GM10248 (cell line): ENCODE data around the gene NEFH.
"Not testable (repeated sequence)": the region's sequence is repeated elsewhere in the genome, so short reads cannot be mapped to it uniquely, and the experiment has no call there.

Experiments used
- CTCF ChIA-PET: fragments of 300-600 bp; sonication (Branson Sonifier 250); formaldehyde crosslinking; extraction: SDS; loops from one replicate; lab custom pipeline; 2021; ENCODE audit warnings: antibody characterized with exemption; lab: Yijun Ruan, JAX
- POLR2A ChIA-PET: fragments of 350-650 bp; sonication (Branson Sonifier 250); formaldehyde crosslinking; extraction: SDS; loops from one replicate; lab custom pipeline; 2020; ENCODE audit warnings: antibody characterized with exemption; lab: Yijun Ruan, JAX
- DNase-seq: peaks from one replicate; pipeline ENCODE4 v3.0.0; 2012; ENCODE audit errors: extremely low spot score
- TF ChIP-seq, protein P1 (sequence below): IDR thresholded peaks from 2 replicates; pipeline ENCODE4 v1.5.1; 2012; ENCODE audit warnings: mild to moderate bottlenecking, low read depth; ENCODE audit errors: extremely low read depth, missing control alignments, control extremely low read depth

The NEFH gene

DNA sequence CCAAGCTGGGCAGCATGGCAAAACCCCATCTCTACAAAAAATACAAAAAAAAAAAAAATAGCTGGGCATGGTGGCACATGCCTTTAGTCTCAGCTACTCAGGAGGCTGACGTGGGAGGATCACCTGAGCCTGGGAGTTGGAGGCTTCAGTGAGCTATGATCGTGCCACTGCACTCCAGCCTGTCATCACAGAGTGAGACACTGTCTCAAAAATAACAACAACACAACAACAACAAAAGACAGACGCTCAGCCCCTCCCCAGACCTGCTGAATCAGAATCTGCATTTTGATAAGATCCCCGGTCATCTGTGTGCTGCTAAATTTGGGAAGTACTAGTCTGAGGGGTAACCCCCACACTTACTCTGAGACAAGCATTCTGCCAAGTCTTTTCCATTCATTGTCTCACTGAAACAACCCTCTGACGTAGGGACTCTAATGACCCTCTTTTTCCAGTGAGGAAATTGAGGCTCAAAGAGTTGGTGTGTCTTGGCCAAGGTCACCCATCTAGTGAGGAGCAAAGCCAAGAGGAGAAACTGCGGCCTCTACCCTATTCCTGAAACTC is 7.5 kb downstream of the NEFH start:
- ChIA-PET CTCF (interaction anchor here (1.0 to 1.6 kb wide), 3 partner anchors 10 to 14 kb away, joined by 3 to 4 read pairs (median 4); no protein-coding TSS in a partner anchor), POLR2A (interaction anchor here (0.6 kb wide), 1 partner anchor 1015 kb away, joined by 3 read pairs; no protein-coding TSS in a partner anchor)
- no peak for DNase-seq
- TF ChIP-seq, protein P1, sequence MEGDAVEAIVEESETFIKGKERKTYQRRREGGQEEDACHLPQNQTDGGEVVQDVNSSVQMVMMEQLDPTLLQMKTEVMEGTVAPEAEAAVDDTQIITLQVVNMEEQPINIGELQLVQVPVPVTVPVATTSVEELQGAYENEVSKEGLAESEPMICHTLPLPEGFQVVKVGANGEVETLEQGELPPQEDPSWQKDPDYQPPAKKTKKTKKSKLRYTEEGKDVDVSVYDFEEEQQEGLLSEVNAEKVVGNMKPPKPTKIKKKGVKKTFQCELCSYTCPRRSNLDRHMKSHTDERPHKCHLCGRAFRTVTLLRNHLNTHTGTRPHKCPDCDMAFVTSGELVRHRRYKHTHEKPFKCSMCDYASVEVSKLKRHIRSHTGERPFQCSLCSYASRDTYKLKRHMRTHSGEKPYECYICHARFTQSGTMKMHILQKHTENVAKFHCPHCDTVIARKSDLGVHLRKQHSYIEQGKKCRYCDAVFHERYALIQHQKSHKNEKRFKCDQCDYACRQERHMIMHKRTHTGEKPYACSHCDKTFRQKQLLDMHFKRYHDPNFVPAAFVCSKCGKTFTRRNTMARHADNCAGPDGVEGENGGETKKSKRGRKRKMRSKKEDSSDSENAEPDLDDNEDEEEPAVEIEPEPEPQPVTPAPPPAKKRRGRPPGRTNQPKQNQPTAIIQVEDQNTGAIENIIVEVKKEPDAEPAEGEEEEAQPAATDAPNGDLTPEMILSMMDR = no peak

DNA sequence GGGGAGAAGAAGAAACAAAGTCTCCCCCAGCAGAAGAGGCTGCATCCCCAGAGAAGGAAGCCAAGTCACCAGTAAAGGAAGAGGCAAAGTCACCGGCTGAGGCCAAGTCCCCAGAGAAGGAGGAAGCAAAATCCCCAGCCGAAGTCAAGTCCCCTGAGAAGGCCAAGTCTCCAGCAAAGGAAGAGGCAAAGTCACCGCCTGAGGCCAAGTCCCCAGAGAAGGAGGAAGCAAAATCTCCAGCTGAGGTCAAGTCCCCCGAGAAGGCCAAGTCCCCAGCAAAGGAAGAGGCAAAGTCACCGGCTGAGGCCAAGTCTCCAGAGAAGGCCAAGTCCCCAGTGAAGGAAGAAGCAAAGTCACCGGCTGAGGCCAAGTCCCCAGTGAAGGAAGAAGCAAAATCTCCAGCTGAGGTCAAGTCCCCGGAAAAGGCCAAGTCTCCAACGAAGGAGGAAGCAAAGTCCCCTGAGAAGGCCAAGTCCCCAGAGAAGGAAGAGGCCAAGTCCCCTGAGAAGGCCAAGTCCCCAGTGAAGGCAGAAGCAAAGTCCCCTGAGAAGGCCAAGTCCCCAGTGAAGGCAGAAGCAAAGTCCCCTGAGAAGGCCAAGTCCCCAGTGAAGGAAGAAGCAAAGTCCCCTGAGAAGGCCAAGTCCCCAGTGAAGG is 9.2 kb downstream of the NEFH start:
- CTCF ChIA-PET, POLR2A ChIA-PET, DNase-seq: not testable (repeated sequence)

DNA sequence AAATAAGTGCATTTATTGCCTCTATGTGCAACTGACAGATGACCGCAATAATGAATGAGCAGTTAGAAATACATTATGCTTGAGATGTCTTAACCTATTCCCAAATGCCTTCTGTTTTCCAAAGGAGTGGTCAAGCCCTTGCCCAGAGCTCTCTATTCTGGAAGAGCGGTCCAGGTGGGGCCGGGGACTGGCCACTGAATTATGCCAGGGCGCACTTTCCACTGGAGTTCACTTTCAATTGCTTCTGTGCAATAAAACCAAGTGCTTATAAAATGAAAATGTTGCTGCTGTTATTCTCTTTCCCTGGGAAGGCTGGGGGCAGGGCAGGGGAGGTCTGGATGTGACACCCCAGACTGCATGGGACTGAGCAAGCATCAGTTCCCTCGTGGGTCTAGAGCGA is 11.0 kb downstream of the NEFH start:
- ChIA-PET POLR2A (no interaction called here), CTCF (no interaction called here)
- DNase-seq = no peak
- TF ChIP-seq, protein P1 = no peak

DNA sequence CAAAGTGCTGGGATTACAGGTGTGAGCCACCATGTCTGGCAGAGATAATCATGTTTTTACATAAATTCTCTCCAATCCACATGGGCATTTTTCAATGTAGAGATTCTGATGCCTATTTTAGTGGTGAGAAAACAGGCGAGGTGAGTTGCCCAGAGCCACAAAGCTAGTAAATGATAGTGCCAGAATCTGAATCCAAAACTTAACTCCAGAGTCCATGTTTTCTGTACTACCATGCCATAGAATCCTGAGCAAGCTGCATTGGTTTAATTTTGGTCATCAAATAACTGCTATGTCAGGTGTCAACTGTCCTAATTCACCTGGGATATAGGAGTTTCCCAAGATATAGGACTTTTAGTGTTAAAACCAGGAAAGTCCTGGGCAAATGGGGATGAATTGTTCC is 13.6 kb downstream of the NEFH start:
- POLR2A ChIA-PET = no interaction called here
- CTCF ChIA-PET = no interaction called here
- DNase-seq = no peak
- TF ChIP-seq, protein P1 = no peak

DNA sequence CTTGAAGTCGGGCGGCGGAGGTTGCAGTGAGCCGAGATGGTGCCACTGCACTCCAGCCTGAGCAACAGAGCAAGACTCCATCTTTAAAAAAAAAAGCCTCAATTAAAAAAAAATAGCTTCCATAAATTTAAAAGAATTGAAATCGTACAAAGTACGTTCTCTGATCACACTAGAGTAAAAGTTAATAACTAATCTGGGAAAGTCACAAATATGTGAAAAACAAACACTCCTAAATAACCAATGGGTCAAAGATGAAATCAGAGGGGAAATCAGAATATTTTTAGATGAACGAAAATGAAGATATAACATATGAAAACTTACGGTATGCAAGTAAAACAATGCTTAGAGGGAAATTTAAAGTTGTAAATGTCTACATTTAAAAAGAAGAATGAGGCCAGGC is 19.8 kb downstream of the NEFH start:
- POLR2A ChIA-PET = no interaction called here
- DNase-seq = no peak

DNA sequence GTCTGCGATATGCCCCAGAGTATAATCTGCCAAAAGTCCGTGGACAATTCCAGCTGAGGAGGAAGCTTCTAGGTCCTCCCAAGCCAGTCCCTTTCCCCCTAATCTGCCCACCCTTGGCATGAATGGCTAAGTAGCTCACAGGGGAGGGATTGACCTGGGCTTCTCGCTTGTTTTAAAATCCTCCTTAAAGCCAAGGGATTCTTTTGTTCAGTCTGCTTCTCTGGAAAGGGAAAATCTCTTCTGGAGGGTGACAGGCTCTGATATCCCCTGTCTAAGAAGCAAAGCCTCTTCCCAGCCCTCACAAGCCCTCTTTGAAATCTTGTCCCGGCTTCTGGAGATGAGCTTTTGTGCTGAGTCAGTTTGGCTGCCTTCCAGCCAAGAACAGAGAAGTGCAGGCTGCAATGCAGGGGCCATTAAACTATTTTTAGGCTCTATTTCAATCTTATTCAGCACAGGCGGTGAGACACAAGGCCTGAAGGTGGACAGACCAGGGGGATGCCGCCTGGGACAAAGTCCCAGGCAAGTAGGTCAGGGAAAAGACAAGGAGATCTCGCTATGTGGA is 23.9 kb downstream of the NEFH start:
- TF ChIP-seq, protein P1 = no peak
- ChIA-PET CTCF (no interaction called here), POLR2A (no interaction called here)
- DNase-seq = no peak

More for the DNA sequence above, 19.8 kb downstream of the NEFH start:
- TF ChIP-seq, protein P1 = no peak
- CTCF ChIA-PET = interaction anchor here (1.8 kb wide), 1 partner anchor 15 kb away, joined by 4 read pairs; no protein-coding TSS in a partner anchor

DNA sequence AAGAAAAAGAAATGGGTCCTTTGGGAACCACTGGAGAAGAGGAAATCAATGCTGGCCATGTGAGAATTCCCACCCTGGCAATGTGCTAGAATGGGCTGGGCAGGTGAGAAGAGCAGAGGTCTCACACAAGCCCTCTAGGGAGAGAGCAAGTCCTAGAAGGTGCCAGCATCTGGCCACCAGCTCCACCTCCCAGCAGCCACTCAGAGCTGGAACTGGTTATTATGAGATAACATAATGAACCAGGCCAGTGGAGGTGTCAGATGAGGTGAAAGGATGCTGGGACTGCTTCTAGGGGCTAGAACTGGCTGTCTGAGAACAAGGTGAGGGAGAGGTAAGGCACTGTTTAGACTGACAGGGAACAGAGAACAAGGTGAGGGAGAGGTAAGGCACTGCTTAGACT is 29.3 kb downstream of the NEFH start:
- no peak for DNase-seq
- TF ChIP-seq, protein P1 = no peak
- ChIA-PET CTCF (interaction anchor here (1.0 kb wide), 1 partner anchor 338 kb away, joined by 3 read pairs; no protein-coding TSS in a partner anchor), POLR2A (no interaction called here)
